Measurements from ENCODE around the gene RIPK1.
A peak's percentile ranks its signal among the peaks of the same experiment; 100 is the strongest.
"Not testable (repeated sequence)": the region's sequence is repeated elsewhere in the genome, so short reads cannot be mapped to it uniquely, and the experiment has no call there.

Gene RIPK1

DNA sequence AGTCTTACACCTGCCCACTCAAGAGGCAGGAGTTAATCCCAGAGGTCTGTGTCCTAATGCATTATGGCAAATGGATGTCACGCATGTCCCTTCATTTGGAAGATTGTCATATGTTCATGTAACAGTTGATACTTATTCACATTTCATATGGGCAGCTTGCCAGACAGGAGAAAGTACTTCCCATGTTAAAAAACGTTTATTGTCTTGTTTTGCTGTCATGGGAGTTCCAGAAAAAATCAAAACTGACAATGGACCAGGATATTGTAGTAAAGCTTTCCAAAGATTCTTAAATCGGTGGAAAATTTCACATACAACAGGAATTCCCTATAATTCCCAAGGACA lies 13.2 kb upstream of the RIPK1 start:
- H3K9me3 Mint-ChIP-seq; H3K36me3 Mint-ChIP-seq (ENCODE audit: insufficient read depth); H3K27me3 Mint-ChIP-seq; H3K4me3 Mint-ChIP-seq; DNase-seq; H3K27ac Mint-ChIP-seq; ATAC-seq (replicated peaks): not testable (repeated sequence)
- H3K4me1 Mint-ChIP-seq (ENCODE audit: low read depth in 2 of 2), result peaks cover 15 to 19% of the 10 kb centered on the region in 2 donors

DNA sequence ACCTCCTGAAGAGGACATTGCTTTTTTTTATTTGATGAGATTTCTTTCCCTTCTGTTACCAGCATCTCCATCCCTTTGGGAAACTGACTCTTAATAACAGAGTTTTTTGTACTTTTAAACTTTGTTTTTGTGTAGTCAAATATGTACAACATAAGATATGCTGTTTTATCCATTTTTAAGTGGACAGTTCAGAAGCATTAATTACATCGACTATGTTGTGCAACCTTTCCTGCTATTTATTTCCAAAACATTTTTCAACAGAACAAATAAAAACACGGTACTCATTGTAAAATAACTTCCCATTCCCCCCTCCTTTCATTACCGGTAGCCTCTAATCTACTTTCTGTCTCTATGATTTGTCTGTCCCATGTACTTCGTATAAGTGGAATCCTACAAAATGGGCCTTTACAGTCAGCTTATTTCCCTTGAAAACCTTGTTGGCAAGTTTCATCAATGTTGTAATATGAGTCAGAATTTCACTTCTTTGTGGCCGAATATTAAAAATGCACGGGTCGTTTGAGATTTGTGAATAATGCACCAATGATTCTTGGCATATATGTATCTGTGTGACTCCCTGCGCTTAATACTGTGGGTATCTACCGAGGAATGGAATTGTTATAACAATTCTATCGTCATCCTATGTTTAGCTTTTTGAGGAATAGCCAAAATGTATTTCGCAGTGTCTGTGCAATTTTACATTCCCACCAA lies 11.1 kb upstream of the RIPK1 start:
- no peak overlapping the region for H3K27ac Mint-ChIP-seq
- no peaks in the 10 kb centered on the region for H3K36me3 Mint-ChIP-seq (ENCODE audit: insufficient read depth)
- no peaks in the 10 kb centered on the region for H3K27me3 Mint-ChIP-seq
- H3K4me1 Mint-ChIP-seq (ENCODE audit: low read depth in 2 of 2), result peaks cover 14 to 19% of the 10 kb centered on the region in 2 donors
- no peaks in the 10 kb centered on the region for H3K9me3 Mint-ChIP-seq
- no peak for ATAC-seq (replicated peaks)
- DNase-seq, result no peak
- H3K4me3 Mint-ChIP-seq, result no peak overlapping the region

DNA sequence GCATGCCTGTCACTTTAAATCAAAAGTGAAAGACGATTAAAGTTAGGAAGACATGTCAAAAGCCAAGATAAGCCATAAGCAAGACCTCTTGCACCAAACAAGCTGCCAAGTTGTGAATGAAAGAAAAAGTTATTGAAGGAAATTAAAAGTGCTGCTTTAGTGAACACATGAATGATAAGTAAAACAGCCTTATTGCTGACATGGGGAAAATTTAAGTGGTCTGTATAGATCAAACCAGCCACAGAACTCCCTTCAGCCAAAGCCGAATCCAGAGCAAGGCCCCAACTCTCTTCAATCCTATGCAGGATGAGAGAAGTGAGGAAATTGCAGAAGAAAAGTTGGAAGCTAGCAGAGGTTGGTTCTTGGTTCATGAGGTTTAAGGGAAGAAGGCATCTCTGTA lies 9.3 kb upstream of the RIPK1 start:
- no peak overlapping the region for H3K4me3 Mint-ChIP-seq
- ATAC-seq (replicated peaks) (no peak), DNase-seq (no peak)
- H3K27me3 Mint-ChIP-seq, result no peaks in the 10 kb centered on the region
- H3K27ac Mint-ChIP-seq, result peak overlapping the region in 1 of 2 donors; percentile 29
- no peaks in the 10 kb centered on the region for H3K9me3 Mint-ChIP-seq
- peaks cover 5% of the 10 kb centered on the region for H3K36me3 Mint-ChIP-seq (ENCODE audit: insufficient read depth)
- peaks cover 0 to 8% of the 10 kb centered on the region in 2 donors for H3K4me1 Mint-ChIP-seq (ENCODE audit: low read depth in 2 of 2)

DNA sequence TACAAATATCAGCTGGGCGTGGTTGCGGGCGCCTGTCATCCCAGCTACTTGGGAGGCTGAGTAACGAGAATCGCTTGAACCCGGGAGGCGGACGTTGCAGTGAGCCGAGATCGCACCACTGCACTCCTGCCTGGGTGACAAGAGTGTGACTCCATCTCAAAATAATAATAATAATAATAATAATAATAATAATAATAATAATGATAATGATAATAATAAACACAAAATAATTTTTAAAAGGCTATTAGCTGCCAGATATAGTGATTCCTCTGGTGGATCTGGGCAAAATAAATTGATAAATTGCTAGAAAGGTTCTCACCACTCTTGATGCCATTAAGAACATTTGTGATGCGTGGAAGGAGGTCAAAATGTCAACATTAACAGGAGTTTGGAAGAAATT lies 8.2 kb upstream of the RIPK1 start:
- H3K9me3 Mint-ChIP-seq; H3K27me3 Mint-ChIP-seq; DNase-seq; H3K27ac Mint-ChIP-seq; H3K4me3 Mint-ChIP-seq; ATAC-seq (replicated peaks): not testable (repeated sequence)
- peaks cover 7 to 12% of the 10 kb centered on the region in 2 donors for H3K4me1 Mint-ChIP-seq (ENCODE audit: low read depth in 2 of 2)
- peaks cover 12% of the 10 kb centered on the region for H3K36me3 Mint-ChIP-seq (ENCODE audit: insufficient read depth)

DNA sequence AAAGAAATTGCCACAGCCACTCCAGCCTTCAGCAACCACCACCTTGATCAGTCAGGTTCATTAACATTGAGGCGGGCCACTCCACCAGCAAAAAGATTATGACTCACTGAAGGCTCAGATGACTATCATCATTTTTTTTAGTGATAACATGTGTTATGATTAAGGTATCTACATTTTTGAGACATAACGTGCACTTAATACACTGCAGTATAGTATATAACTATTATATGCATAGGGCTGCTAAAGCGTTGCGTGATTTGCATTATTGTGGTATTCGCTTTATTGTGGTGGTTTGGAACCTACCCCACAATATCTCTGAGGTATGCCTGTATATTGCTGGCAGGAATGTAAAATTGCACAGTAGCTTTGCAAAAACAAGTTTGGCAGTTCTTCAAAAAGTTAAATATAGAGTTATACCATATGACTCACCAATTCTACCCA lies 6.8 kb upstream of the RIPK1 start:
- no peaks in the 10 kb centered on the region for H3K9me3 Mint-ChIP-seq
- H3K36me3 Mint-ChIP-seq (ENCODE audit: insufficient read depth), result peaks cover 12% of the 10 kb centered on the region
- H3K27ac Mint-ChIP-seq, result no peak overlapping the region
- DNase-seq (no peak), ATAC-seq (replicated peaks) (no peak)
- H3K4me1 Mint-ChIP-seq (ENCODE audit: low read depth in 2 of 2), result peaks cover 13 to 15% of the 10 kb centered on the region in 2 donors
- no peaks in the 10 kb centered on the region for H3K27me3 Mint-ChIP-seq
- H3K4me3 Mint-ChIP-seq, result no peak overlapping the region

- peak overlapping the region; percentile 93 to 94 for H3K27ac Mint-ChIP-seq
- ATAC-seq (replicated peaks); H3K27me3 Mint-ChIP-seq; H3K9me3 Mint-ChIP-seq: not testable (repeated sequence)
- peak in 1 of 3 experiments; percentile 20 for DNase-seq
- H3K4me3 Mint-ChIP-seq, result peak overlapping the region; percentile 92
- H3K4me1 Mint-ChIP-seq (ENCODE audit: low read depth in 2 of 2), result peaks cover 22 to 26% of the 10 kb centered on the region in 2 donors
- H3K36me3 Mint-ChIP-seq (ENCODE audit: insufficient read depth), result peaks cover 24% of the 10 kb centered on the region
These were observed 5.0 kb upstream of the RIPK1 start for GRCh38 chr6:3063340-3063732.

DNA sequence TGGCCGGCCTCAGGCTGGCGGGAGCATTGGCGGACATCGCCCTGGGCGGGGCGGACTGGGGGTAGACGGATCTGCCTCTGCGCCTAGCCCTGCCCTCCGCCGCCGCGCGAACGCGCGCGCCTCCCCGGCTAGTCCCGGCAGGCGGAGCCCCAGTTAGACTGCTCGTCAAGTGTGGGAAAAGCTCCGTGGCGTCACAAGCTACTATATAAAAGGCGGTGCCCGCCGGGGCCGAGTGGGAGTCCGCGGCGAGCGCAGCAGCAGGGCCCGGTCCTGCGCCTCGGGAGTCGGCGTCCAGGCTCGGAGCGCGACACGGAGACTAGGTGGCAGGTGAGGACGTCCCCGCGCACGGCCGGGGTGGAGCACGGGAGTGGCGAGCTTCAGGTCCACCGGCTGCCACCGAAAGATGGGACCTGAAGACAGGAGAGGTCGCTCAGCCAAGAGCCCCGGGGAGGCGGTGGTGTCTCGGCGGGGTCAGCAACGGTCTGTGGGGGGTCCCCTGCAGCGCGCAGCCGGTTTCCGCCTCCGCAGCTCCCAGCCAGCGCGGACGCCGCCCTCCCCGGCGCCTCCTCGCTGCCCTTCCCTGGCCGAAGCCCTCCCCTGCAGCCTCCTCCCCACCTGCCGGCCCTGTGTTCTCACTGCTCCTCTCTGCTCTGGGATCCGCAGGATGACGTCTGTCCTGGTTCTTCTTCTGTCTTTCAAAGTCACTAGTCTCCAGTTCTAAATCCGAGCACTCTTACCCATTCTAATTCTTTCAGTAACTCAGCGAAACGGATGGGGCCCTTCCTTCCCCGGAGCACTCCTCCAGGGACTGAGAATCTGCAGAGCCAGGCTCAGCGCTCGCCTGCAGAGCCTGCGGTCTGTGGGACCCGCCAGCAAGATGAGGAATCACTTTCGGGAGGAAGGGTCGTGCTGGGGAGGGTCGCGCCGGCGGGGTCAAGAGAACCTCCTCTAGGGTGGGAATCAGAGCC lies 4.3 kb upstream of the RIPK1 start:
- Mint-ChIP-seq H3K4me3 (peak overlapping the region; percentile 92), H3K4me1 (ENCODE audit: low read depth in 2 of 2) (peaks cover 19 to 28% of the 10 kb centered on the region in 2 donors), H3K27ac (peak overlapping the region; percentile 93 to 94), H3K9me3 (no peaks in the 10 kb centered on the region), H3K27me3 (no peaks in the 10 kb centered on the region), H3K36me3 (ENCODE audit: insufficient read depth) (peaks cover 29% of the 10 kb centered on the region)
- ATAC-seq (replicated peaks), result peak; percentile 75
- DNase-seq, result peak; percentile 83 to 86 (median 85)

DNA sequence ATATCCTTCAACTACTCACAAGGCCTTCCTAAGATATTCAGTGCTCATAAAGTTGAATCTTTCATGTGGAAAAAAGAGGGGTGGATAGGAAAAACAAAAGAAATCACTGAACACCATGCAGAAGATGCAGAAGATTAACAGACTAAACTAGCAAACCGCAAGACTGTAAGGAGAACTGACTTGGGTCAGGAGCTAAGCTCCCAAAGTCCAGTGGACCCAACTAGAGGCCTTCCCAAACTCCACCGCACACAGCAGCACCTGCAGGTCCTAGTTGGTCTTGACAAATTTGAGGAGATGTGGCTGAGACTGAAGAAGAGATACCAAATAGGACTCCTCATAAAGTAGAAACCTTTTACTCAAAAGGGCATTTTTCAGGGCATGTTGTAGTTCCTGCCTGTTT lies 3.3 kb downstream of the RIPK1 start:
- DNase-seq (no peak), ATAC-seq (replicated peaks) (no peak)
- Mint-ChIP-seq H3K9me3 (no peaks in the 10 kb centered on the region), H3K4me1 (ENCODE audit: low read depth in 2 of 2) (peaks cover 49 to 70% of the 10 kb centered on the region in 2 donors), H3K27ac (peak overlapping the region in 1 of 2 donors; percentile 23), H3K27me3 (no peaks in the 10 kb centered on the region), H3K36me3 (ENCODE audit: insufficient read depth) (peaks cover 34% of the 10 kb centered on the region), H3K4me3 (no peak overlapping the region)

DNA sequence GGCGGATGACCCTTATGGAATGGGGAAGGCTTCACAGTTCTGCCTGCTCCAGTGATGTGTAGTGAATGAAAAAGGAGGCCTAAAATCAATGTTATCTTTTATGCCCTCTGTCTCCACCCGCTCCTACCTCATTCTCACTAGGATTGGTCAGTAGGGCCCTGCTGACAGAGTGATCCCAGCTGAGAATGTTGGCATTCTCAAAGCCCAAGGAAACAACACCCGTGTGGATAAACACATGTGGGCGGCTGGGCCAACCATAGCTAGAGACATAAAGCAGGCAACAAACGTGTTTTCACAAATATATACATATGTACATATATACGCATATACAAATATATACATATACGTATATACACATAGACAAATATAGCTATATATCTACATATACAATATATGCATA lies 4.5 kb downstream of the RIPK1 start:
- Mint-ChIP-seq H3K36me3 (ENCODE audit: insufficient read depth) (peaks cover 40% of the 10 kb centered on the region), H3K27ac (no peak overlapping the region), H3K4me3 (no peak overlapping the region), H3K4me1 (ENCODE audit: low read depth in 2 of 2) (peaks cover 54 to 72% of the 10 kb centered on the region in 2 donors), H3K9me3 (no peaks in the 10 kb centered on the region), H3K27me3 (no peaks in the 10 kb centered on the region)
- DNase-seq (no peak), ATAC-seq (replicated peaks) (no peak)

DNA sequence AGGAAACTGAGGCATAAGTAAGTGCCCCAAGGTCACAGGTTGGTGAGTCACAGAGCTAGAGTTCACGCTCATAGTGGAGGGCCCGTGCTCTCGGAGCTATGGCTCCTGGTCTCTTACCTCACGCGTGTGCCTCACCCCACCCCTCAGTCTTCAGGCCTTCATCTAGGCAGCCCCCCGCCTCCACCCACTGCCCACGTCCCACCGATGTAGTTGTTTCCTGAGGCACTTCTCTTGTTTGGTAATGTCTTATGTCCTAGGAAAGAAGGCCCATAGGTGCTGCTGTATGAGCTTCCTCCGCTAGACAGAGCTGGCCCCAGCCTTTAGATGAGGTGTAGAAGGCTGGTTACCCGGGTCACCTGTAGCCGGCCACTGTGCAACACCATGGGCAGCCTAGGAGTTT lies 5.1 kb downstream of the RIPK1 start:
- no peak for ATAC-seq (replicated peaks)
- Mint-ChIP-seq H3K4me1 (ENCODE audit: low read depth in 2 of 2) (peaks cover 54 to 73% of the 10 kb centered on the region in 2 donors), H3K27ac (peak overlapping the region; percentile 5 to 17), H3K27me3 (no peaks in the 10 kb centered on the region), H3K4me3 (no peak overlapping the region), H3K36me3 (ENCODE audit: insufficient read depth) (peaks cover 41% of the 10 kb centered on the region), H3K9me3 (no peaks in the 10 kb centered on the region)
- no peak for DNase-seq

DNA sequence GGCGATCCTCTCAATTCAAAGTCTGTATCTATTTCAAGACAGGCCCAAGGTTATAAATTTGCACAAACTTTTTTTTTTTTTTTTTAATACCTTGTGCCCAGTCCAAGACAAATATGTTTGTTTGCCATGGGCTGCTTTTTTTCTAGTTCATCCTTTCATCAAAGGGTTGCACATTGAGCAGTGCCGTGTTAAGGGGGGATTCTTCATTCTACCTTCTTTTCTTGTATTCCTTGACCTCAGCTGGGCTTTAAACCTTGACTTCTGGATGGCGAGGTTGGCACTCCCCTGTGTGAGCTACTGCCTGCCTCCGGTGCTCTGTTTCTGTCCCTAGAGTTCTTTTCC lies 7.4 kb downstream of the RIPK1 start:
- DNase-seq, result no peak
- no peak for ATAC-seq (replicated peaks)
- H3K4me3 Mint-ChIP-seq, result peak overlapping the region; percentile 60 to 68
- peak overlapping the region; percentile 64 to 75 for H3K27ac Mint-ChIP-seq
- peaks cover 47 to 65% of the 10 kb centered on the region in 2 donors for H3K4me1 Mint-ChIP-seq (ENCODE audit: low read depth in 2 of 2)
- no peaks in the 10 kb centered on the region for H3K27me3 Mint-ChIP-seq
- H3K36me3 Mint-ChIP-seq (ENCODE audit: insufficient read depth), result peaks cover 51% of the 10 kb centered on the region
- H3K9me3 Mint-ChIP-seq, result no peaks in the 10 kb centered on the region

DNA sequence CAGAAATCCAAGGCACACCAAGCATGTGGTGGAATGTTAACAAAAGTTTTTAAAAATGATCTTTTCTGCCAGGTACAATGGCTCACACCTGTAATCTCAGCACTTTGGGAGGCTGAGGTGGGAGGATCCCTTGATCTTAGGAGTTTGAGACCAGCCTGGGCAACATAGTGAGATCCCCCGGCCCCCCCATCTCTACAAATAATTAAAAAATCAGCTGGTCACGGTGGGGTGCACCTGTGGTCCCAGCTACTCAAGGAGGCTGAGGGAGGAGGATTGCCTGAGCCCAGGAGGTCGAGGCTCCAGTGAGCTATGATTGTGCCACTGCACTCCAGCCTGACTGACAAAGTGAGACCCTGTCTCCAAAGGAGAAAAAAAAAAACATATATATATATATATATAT lies 8.0 kb downstream of the RIPK1 start:
- H3K36me3 Mint-ChIP-seq (ENCODE audit: insufficient read depth), result peaks cover 56% of the 10 kb centered on the region
- peak overlapping the region; percentile 64 to 75 for H3K27ac Mint-ChIP-seq
- no peak for DNase-seq
- H3K9me3 Mint-ChIP-seq, result no peaks in the 10 kb centered on the region
- peak overlapping the region; percentile 60 to 68 for H3K4me3 Mint-ChIP-seq
- peaks cover 45 to 63% of the 10 kb centered on the region in 2 donors for H3K4me1 Mint-ChIP-seq (ENCODE audit: low read depth in 2 of 2)
- no peaks in the 10 kb centered on the region for H3K27me3 Mint-ChIP-seq
- ATAC-seq (replicated peaks), result no peak

GRCh38 chr6:3077430-3077829 lies 9.1 kb downstream of the RIPK1 start:
- Mint-ChIP-seq H3K27ac (peak overlapping the region; percentile 64 to 75), H3K4me3 (no peak overlapping the region), H3K36me3 (ENCODE audit: insufficient read depth) (peaks cover 67% of the 10 kb centered on the region), H3K9me3 (no peaks in the 10 kb centered on the region), H3K4me1 (ENCODE audit: low read depth in 2 of 2) (peaks cover 41 to 58% of the 10 kb centered on the region in 2 donors), H3K27me3 (no peaks in the 10 kb centered on the region)
- ATAC-seq (replicated peaks) (no peak), DNase-seq (no peak)

- Mint-ChIP-seq H3K27ac (peak overlapping the region; percentile 24 to 85), H3K4me1 (ENCODE audit: low read depth in 2 of 2) (peaks cover 33 to 57% of the 10 kb centered on the region in 2 donors), H3K36me3 (ENCODE audit: insufficient read depth) (peaks cover 75% of the 10 kb centered on the region)
- DNase-seq; H3K4me3 Mint-ChIP-seq; H3K27me3 Mint-ChIP-seq; H3K9me3 Mint-ChIP-seq; ATAC-seq (replicated peaks): not testable (repeated sequence)
These were observed 10.7 kb downstream of the RIPK1 start for GRCh38 chr6:3078952-3079351.
